MCF 10A (cell line): ENCODE measurements around the gene MRPS27. TPM values are rescaled to one million over a fixed set of nuclear protein-coding genes. Genes with fewer than 3 reads are reported as not detected.

Source experiments
- BruUV-seq: library from RNA; stranded (reverse); fragments of 400-500 nt; replicated peaks from 2 replicates; lab custom pipeline; 2021; lab: Mats Ljungman, UMichigan
- CTCF ChIA-PET: fragments of 300-600 bp; sonication (Branson Sonifier 250); formaldehyde crosslinking; extraction: SDS; loops from one replicate; lab custom pipeline; 2021; ENCODE audit warnings: antibody characterized with exemption, inconsistent platforms; lab: Yijun Ruan, JAX
- POLR2A ChIA-PET: fragments of 300-600, 350-650 bp; sonication (Branson Sonifier 250); formaldehyde crosslinking; extraction: SDS; loops from one replicate; lab custom pipeline; 2020; ENCODE audit warnings: antibody characterized with exemption, inconsistent platforms; lab: Yijun Ruan, JAX
- DNase-seq: peaks from one replicate; pipeline ENCODE4 v3.0.0-alpha.2; 2018; ENCODE audit not compliant: unreplicated experiment
- H3K27ac Mint-ChIP-seq: one replicate; pipeline ENCODE4 v1.8.0; 2022; ENCODE audit warnings: mild to moderate bottlenecking, low read depth, mixed read lengths; ENCODE audit not compliant: unreplicated experiment
- H3K27me3 Mint-ChIP-seq: one replicate; pipeline ENCODE4 v1.8.0; 2022; ENCODE audit warnings: mixed read lengths; ENCODE audit not compliant: insufficient read depth, unreplicated experiment
- H3K36me3 Mint-ChIP-seq: one replicate; pipeline ENCODE4 v1.8.0; 2022; ENCODE audit warnings: mild to moderate bottlenecking, moderate library complexity, mixed read lengths; ENCODE audit not compliant: insufficient read depth, unreplicated experiment
- H3K4me1 Mint-ChIP-seq: one replicate; pipeline ENCODE4 v1.8.0; 2022; ENCODE audit warnings: mixed read lengths; ENCODE audit not compliant: insufficient read depth, unreplicated experiment
- H3K4me3 Mint-ChIP-seq: one replicate; pipeline ENCODE4 v1.8.0; 2022; ENCODE audit warnings: mild to moderate bottlenecking, moderate library complexity, mixed read lengths; ENCODE audit not compliant: unreplicated experiment
- H3K9me3 Mint-ChIP-seq: one replicate; pipeline ENCODE4 v1.8.0; 2022; ENCODE audit warnings: mixed read lengths; ENCODE audit not compliant: unreplicated experiment
- intact Hi-C: fragments of 100-400 bp; cut with micrococcal nuclease; formaldehyde crosslinking; loops from 2 replicates; pipeline ENCODE4 v1.14.1; 2022
- total RNA-seq: library from RNA; stranded (reverse); gene quantifications from 2 replicates; pipeline ENCODE4 v1.2.3, GENCODE V29; 2022
- TF ChIP-seq, protein P1 (sequence below): fragments of 200-600 bp; IDR thresholded peaks from one replicate; pipeline ENCODE4 v1.8.0; 2022; ENCODE audit warnings: antibody characterized with exemption, mild to moderate bottlenecking; ENCODE audit not compliant: unreplicated experiment

The MRPS27 gene
- total RNA-seq, 1 experiment from 2014 or later = 68.5 TPM

DNA sequence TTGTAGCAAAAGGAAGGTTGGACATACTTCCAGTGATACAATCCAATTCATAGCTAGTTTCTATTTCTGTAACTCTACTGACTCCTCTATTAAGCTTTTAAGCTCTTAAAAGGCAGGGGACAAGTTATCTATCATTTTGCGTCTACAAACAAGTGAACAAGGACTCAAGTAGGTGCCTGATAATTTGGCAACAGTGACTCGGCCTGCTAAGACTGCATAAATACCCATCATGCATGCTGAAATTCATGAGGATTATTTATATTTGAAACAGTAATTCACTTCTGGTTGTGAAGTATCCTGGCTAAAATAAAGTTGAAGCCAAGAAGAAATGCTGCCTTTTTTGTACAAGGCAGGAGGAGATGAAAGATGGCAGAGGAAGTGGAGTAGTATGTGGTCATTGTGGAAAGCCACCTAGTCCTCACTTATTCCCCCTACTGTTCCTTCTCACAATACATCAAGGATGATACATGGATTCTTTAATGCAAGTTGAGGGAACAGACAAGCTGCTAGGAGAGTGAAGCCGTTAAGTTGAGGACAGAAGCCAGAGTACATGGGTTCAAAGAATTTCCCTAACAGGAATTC is 74.0 kb downstream of the MRPS27 start:
- no peaks in the 10 kb centered on the region for H3K27me3 Mint-ChIP-seq
- ChIA-PET POLR2A (interaction anchor here (0.7 to 3.8 kb wide), 3 partner anchors 12 to 179 kb away, joined by 3 to 28 read pairs (median 4); no protein-coding TSS in a partner anchor), CTCF (interaction anchor here (0.8 to 2.1 kb wide), 7 partner anchors 72 to 463 kb away, joined by 3 to 6 read pairs (median 3); no protein-coding TSS in a partner anchor)
- H3K36me3 Mint-ChIP-seq = peaks cover 19% of the 10 kb centered on the region
- H3K4me3 Mint-ChIP-seq = no peak overlapping the region
- H3K4me1 Mint-ChIP-seq = peaks cover 32% of the 10 kb centered on the region
- DNase-seq = no peak
- TF ChIP-seq, protein P1, sequence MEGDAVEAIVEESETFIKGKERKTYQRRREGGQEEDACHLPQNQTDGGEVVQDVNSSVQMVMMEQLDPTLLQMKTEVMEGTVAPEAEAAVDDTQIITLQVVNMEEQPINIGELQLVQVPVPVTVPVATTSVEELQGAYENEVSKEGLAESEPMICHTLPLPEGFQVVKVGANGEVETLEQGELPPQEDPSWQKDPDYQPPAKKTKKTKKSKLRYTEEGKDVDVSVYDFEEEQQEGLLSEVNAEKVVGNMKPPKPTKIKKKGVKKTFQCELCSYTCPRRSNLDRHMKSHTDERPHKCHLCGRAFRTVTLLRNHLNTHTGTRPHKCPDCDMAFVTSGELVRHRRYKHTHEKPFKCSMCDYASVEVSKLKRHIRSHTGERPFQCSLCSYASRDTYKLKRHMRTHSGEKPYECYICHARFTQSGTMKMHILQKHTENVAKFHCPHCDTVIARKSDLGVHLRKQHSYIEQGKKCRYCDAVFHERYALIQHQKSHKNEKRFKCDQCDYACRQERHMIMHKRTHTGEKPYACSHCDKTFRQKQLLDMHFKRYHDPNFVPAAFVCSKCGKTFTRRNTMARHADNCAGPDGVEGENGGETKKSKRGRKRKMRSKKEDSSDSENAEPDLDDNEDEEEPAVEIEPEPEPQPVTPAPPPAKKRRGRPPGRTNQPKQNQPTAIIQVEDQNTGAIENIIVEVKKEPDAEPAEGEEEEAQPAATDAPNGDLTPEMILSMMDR = no peak
- H3K27ac Mint-ChIP-seq = peak overlapping the region; percentile 50
- H3K9me3 Mint-ChIP-seq = no peaks in the 10 kb centered on the region
- intact Hi-C loops = loop anchor here (2.0 kb wide), 1 partner anchor 107 kb away; no protein-coding TSS in a partner anchor
- BruUV-seq = no TSS peak

DNA sequence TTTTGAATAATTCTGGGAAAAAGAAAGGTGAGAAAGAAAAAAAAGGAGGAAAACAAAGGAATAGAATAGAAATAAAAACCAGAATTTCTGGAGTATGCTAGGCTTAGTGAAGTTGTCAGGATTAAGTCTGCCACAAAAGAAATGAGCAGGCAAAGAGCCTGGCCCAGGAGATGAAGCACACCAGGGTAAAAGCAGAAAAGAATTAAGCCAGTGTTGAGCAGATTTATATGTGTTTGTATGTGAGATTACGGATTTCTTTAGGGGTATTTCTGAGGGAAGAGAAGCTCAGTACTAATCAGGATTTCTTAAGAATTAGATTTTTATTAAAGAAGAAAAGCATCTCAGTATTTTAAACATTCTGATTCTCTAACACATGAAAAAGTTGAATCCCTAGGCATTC is 74.5 kb downstream of the MRPS27 start:
- TF ChIP-seq, protein P1 = no peak
- Mint-ChIP-seq H3K4me3 (no peak overlapping the region), H3K4me1 (peaks cover 32% of the 10 kb centered on the region), H3K9me3 (no peaks in the 10 kb centered on the region), H3K36me3 (peaks cover 19% of the 10 kb centered on the region), H3K27ac (peak overlapping the region; percentile 24), H3K27me3 (no peaks in the 10 kb centered on the region)
- CTCF ChIA-PET = interaction anchor here (0.6 to 2.1 kb wide), 11 partner anchors 9 to 475 kb away, joined by 3 to 6 read pairs (median 3); no protein-coding TSS in a partner anchor
- BruUV-seq = no TSS peak
- intact Hi-C loops = loop anchor here (2.0 kb wide), 1 partner anchor 107 kb away; no protein-coding TSS in a partner anchor
- POLR2A ChIA-PET = interaction anchor here (0.5 to 3.8 kb wide), 2 partner anchors 12 to 25 kb away, joined by 3 to 28 read pairs; no protein-coding TSS in a partner anchor
- no peak for DNase-seq

DNA sequence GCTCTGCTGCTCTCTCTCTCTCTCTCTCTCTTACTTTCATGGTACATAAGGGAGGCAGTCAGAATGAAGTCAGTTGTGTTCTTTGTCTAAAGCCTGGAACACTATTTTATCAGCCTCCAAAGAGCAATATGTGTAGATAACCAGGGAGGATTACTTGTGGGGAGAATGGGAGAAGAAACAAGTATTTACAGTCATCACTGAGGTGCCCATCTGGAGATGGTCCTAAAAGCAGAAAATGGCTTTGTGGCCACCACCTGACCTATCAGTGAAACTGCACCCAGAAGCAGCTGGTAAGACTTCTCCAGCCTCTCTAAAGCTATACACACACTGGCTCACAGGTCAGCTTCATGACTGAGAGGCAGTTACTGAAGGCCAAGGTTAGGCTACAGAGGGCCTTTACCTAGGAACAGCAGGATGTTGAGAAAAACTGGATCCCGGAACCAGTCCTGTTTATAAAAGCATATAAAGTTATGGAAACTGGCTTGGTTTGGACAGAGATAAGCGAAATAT is 75.1 kb downstream of the MRPS27 start:
- Mint-ChIP-seq H3K4me1 (peaks cover 32% of the 10 kb centered on the region), H3K27me3 (no peaks in the 10 kb centered on the region), H3K27ac (peak overlapping the region; percentile 24), H3K4me3 (no peak overlapping the region), H3K9me3 (no peaks in the 10 kb centered on the region), H3K36me3 (peaks cover 15% of the 10 kb centered on the region)
- BruUV-seq = no TSS peak
- TF ChIP-seq, protein P1 = peak; percentile 25
- ChIA-PET CTCF (interaction anchor here (0.6 to 2.1 kb wide), 14 partner anchors 9 to 475 kb away, joined by 3 to 8 read pairs (median 3); no protein-coding TSS in a partner anchor), POLR2A (interaction anchor here (0.5 kb wide), 1 partner anchor 26 kb away, joined by 3 read pairs; no protein-coding TSS in a partner anchor)
- DNase-seq = peak; percentile 56
- intact Hi-C loops = loop anchor here (2.0 kb wide), 1 partner anchor 106 kb away; no protein-coding TSS in a partner anchor

DNA sequence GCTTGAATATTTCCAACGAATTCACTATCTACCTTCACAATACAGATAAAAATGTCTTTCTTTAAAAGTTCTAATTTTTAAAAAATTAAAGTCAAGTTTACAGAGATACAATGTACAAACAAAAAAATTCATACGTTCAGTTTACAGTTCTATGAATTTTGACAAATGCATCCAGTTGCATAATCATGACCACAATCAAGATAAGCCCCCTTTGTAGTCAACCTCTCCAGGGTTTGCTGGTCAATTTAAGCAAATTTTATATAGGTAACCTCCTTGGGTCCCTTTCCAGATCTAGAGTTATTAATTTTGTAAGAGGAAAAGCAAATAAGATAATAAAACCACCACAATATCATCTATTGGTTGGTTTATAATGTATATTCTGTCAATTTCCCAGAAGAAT is 76.3 kb downstream of the MRPS27 start:
- BruUV-seq = no TSS peak
- Mint-ChIP-seq H3K9me3 (no peaks in the 10 kb centered on the region), H3K4me3 (no peak overlapping the region), H3K27me3 (no peaks in the 10 kb centered on the region), H3K4me1 (peaks cover 30% of the 10 kb centered on the region), H3K36me3 (peaks cover 10% of the 10 kb centered on the region), H3K27ac (no peak overlapping the region)
- CTCF ChIA-PET = interaction anchor here (1.1 to 1.6 kb wide), 2 partner anchors 17 to 224 kb away, joined by 3 to 8 read pairs; no protein-coding TSS in a partner anchor
- TF ChIP-seq, protein P1 = no peak
- intact Hi-C loops = loop anchor here (2.0 kb wide), 1 partner anchor 105 kb away; no protein-coding TSS in a partner anchor
- POLR2A ChIA-PET = no interaction called here
- no peak for DNase-seq
